Cardiac fibroblast (primary cell): ENCODE data around the gene MRC1.

ENCODE experiments used
- DNase-seq, 2 donors: peaks; one replicate each; pipeline versions ENCODE4 v3.0.0 to v3.0.0-alpha.2; 2010; ENCODE audit warnings: low read depth in 2 of 2
- H3K4me3 ChIP-seq, 2 donors: replicated peaks in 1 of 2; 1 replicate in 1 of 2; 2 replicates in 1 of 2; pipeline ENCODE4 v1.5.1; 2011; ENCODE audit warnings: low read depth in 2 of 2, low read length in 2 of 2, mild to moderate bottlenecking in 2 of 2, moderate library complexity in 1 of 2
- TF ChIP-seq, protein P1 (sequence below): IDR thresholded peaks from one replicate; pipeline ENCODE4 v1.5.1; 2011; ENCODE audit warnings: low read depth, mild to moderate bottlenecking, low read length, inconsistent platforms

The MRC1 gene

DNA sequence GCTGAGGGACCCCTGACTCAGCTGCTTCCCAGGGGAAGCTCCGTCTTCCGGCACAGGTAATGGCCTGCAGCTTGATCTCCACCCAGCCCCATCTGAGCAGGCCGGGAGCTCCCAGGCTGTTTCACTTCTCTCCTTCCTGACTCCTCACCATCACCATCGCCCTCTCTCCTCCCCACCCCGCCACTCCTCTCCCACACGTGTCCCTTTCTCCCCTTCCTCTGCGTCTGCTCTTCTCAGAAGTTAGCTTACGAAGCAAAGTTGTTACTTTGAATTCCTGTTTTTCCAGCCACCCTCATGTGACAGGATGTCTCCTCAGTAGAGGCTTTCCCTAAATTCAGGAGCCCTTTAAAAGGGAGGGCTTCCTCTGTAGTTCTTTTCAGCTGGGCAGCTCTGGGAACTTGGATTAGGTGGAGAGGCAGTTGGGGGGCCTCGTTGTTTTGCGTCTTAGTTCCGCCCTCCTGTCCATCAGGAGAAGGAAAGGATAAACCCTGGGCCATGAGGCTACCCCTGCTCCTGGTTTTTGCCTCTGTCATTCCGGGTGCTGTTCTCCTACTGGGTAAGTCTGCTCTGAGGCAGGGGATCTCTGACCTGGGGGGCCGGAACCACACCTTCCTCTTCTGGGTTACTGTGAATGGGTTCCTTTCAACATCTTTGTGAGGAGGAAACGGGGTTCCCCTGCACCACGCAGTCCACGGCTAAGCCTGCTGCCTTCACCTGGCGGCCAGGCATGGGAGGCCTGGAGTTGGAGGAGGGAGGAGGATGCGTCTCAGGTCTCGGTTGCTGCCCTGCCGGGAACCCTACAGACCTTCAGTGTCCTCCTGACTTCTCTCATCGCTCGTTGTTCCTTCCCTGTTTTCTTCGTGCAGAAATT lies at the start of gene MRC1:
MRC1 (plus strand) TSS at position 378 of the 871 bp plus-strand sequence; CDS start at position 496, 118 bp downstream.
- DNase-seq: no peak
- H3K4me3 ChIP-seq: no peak within 1 kb of the TSS
- TF ChIP-seq, protein P1, sequence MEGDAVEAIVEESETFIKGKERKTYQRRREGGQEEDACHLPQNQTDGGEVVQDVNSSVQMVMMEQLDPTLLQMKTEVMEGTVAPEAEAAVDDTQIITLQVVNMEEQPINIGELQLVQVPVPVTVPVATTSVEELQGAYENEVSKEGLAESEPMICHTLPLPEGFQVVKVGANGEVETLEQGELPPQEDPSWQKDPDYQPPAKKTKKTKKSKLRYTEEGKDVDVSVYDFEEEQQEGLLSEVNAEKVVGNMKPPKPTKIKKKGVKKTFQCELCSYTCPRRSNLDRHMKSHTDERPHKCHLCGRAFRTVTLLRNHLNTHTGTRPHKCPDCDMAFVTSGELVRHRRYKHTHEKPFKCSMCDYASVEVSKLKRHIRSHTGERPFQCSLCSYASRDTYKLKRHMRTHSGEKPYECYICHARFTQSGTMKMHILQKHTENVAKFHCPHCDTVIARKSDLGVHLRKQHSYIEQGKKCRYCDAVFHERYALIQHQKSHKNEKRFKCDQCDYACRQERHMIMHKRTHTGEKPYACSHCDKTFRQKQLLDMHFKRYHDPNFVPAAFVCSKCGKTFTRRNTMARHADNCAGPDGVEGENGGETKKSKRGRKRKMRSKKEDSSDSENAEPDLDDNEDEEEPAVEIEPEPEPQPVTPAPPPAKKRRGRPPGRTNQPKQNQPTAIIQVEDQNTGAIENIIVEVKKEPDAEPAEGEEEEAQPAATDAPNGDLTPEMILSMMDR: no peak

DNA sequence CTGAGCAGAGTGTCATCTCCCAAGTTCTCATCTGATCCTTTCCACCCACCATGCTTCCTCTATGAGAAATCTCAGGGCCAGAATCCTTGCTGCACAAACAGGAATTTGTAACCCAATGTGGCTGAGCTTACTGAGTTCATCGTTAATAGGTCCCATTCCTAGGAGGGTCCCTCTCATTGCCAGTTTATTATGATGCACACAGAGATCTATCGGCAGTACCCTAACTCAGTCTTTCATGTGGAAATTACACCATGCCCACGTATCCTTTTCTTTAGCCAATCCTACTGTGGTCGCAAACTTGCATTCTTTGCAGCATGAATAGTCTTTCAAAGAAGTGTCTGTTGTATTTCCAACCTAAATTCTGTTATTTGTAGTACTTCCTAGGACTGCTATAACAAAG lies 45.0 kb upstream of the MRC1 start:
- TF ChIP-seq, protein P1: no peak
- no peak overlapping the region for H3K4me3 ChIP-seq
- DNase-seq: no peak

DNA sequence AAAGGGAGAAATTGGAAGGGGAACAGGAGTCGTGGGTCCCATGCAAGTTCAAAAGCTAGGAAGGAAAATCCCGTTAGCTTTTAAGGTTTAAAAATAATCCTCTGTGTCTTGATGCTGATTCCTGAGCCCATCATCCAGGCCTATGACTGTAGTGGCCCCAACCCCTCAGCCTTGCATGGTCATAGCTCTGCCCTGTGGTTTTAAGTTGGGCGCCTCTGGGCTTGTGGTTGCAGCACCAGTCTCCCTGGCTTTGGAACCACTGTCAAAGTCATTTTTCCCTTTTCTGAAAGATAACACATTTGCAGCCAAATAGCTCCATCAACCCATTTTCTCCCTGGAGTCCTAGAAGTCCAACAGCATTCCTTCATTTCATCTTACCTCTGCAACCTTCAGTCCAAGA lies 43.5 kb upstream of the MRC1 start:
- H3K4me3 ChIP-seq: no peak overlapping the region
- TF ChIP-seq, protein P1: no peak
- DNase-seq: no peak

DNA sequence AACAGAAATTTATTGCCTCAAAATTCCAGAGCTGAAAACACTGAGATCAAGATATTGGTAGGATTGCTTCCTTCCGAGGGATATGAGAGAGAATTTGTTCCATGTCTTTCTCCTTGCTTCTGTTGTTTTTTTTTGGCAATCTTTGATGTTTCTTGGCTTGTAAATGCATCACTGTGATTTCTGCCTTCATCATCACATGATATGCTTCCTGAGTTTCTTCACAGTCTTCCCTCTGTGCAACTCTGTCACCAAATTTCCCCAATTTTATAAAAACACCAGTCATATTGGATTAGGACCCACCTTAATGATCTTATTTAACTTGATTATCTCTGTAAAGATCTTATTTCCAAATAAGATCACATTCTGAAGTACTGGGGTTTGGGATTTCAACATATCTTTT lies 42.4 kb upstream of the MRC1 start:
- TF ChIP-seq, protein P1: no peak
- DNase-seq: no peak
- H3K4me3 ChIP-seq: no peak overlapping the region

DNA sequence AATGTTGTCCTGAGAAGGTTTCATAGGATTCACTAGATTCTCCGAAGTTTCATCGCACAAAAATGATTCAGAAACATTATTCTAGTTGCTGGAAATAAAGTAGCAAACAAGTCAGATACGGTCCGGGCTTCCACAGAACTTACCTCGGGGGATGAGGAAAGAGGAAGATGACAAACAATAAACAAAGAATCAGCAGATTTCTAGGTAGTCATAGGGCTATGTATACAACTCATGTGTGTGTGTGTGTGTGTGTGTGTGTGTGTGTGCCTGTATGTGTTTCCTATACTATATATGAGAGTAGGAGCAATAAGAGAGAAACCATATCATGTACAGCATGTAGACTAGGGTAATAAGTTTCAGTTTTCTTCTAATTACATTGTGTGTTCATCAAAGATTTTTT lies 40.7 kb upstream of the MRC1 start:
- TF ChIP-seq, protein P1: no peak
- DNase-seq: peak in 1 of 2 donors; percentile 31
- H3K4me3 ChIP-seq: no peak overlapping the region

DNA sequence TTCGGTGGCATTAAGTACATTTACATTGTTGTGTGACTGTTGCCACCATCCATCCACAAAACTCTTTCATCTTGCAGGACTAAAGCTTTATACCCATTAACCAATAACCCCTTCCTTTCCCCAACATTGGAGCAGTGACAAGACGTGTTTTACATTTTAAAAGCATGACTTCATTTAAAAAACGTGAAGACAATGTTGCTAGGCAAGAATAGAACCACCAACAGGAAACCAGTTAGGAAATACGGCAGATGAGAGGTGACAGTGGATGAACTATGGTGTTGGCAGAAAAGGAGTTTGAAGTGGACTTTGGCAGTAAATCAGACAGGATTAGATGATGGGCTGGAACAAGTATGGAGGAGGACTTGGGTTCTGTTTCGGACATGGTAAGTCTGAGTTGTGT lies 40.2 kb upstream of the MRC1 start:
- TF ChIP-seq, protein P1: no peak
- peak; percentile 73 to 78 for DNase-seq
- H3K4me3 ChIP-seq: no peak overlapping the region
